Brain pericyte (primary cell): Measurements from ENCODE around the gene HOXB3.

Source experiments
- DNase-seq: peaks from one replicate; pipeline ENCODE4 v3.0.0-alpha.2; 2012; ENCODE audit warnings: low read depth, low spot score

Gene HOXB3

DNA sequence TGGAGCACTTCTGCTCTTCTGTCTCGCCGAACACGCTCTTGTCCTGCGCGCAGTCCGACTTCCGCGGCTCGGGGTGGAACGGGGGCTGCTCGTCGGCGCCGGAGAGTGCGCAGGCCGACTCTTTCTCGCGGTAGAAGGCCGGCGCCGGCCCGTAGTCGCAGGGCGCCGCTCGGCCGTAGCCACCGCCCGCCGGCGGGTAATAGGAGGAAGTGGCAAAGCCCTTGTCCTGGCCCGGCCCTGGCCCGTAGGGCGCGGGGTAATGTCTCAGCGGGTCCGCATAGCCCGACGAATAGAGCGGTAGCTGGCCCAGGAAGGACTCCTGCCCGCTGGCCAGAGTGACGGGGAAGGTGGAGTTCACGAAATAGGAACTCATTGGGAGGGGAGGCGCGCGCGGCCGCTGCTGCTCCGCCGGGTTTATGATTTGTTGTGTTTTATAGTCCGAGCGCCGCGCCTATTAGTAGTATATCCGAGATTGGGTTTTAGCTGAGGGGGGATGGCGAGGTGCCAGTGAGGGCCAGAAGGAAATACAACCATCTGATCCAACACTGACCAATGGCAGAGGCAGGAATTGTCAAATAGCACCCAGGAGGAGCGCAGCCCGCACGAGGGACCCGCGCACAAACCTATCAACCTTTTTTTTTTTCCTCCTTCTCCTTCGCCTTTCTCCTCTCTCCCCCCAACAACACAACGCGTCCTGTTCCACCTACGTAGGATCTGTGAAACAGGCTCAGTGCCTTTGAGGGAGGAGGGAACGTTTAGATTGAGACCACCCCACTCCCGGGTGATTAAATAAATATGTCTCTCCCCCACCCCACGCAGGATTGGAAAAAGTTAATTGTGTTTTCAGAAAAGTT, 8.0 kb upstream of the HOXB3 start:
- DNase-seq, result no peak

DNA sequence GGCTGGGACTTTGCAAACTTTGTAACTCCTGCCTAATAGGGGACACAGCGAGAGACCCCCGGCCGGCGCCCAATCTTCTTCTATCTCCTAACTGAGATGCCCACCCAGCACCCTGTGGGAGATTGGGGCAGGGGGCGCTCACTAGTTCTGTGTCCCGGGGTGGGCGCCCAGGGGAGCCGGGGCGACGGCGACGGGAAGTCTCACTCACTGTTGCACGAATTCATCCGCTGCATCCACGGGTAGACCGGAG, 7.4 kb upstream of the HOXB3 start:
- no peak for DNase-seq

DNA sequence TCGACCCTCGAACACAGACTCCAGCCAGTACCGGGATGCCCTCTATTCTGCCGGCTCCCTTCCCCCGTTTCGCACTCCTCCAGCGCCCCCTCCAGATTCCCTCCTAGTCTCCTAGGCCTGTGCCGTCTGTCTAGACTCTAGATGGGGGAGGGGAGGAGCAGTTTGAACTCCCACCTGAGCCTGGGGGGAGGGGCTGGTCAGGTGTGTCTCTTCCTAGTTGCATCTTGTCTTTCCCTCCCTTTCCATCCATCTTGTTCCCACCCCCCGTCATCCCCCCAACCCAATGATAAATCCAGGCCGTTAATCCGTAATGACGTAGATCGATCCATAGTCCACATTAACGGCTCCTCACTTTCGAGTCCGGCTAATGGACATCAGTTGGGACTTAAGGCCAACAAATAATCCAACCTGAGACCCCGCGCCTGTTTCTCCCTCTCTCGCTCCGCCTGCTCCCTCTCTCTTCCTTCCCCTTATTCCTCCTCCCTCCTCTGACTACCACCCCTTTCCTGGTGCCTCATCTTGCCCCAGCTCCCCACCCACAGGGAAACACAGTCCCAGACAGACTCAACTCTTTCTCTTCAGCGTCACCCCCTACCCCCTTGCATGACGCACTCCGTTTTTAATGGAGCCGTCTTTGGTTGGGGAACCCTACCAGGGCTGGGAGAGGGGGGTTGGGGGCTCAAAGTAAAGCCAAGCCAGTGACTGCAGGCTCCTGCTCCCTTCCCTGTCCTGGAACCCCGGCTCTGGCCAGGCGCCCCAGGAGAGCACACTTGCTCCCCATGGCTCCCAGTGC, 6.9 kb upstream of the HOXB3 start:
- DNase-seq, result no peak

- DNase-seq, result no peak
Measured at GRCh38 chr17:48596000-48596734, 6.1 kb upstream of the HOXB3 start.

GRCh38 chr17:48595278-48595999, 5.4 kb upstream of the HOXB3 start:
- DNase-seq, result no peak

GRCh38 chr17:48594538-48595277, 4.7 kb upstream of the HOXB3 start:
- DNase-seq, result no peak

DNA sequence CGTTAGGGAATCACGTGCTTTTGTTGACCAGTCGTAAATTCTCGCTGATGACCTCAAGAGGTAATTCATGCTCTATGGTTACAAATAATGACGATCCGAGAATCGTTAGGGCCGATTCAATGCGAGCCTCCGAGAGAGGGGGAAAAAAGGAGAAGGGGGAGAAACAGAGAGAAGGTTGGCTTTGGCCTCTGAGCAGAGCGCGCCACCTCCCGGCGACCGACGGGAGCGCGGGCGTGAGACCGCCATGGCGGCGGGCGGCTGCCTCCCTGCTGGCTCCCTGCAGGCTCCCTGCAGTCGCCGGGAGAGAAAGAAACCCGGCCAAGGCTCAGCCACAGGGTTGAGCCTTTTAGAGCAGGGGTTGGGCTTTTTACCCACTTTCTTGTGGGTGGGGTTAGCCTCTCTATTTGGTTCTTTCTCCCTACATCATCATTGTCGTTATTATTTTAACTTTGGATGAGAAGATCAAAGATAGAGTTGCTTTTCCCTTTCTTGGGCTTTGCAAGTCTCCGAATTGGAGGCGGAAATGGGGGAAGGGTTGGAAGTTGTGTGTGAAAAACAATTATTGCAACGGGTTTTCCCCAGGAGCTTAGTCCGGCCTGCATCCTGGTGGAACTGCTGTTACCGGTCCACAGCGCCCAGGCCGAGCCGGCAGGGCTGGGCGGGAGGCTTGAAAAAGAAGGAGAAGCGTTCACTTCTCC, 3.9 kb upstream of the HOXB3 start:
- DNase-seq, result no peak

DNA sequence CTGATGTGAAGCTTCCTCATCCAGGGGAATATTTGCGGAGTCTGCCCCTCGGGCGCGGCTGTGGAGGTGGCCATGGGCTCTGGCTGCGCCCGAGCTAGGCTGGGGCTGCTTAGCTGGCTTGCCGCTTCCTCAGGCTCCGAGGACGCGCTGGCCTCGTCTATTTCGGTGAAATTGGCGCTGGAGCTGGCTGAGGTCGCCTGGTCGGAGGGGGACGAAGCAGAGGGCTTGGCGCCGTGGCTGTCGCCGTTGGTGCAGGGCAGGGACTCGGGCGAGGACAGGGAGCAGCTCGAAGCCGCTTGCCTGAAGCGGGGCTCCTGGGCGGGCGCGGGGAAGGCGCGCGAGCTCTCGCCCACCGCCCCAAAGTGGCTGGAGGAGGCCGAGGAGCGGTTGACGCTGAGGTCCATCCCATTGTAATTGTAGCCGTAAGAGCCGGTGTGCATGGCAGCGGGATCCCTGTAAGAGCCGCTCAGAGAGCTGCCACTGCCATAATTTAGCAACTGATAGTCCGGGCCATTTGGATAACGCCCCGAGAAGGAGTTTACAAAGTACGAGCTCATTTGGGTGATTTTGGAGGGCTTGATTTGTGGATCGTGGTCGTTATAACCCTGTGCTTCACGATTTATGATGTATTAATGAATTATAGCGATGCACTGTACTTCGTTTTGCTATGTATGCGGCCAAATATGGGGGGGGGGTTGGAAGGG, 3.2 kb upstream of the HOXB3 start, which contains the start of gene HOXB5:
HOXB5 (minus strand) TSS at position 654 of the 704 bp plus-strand sequence; CDS start at position 557, 97 bp downstream.
- DNase-seq, result no peak

GRCh38 chr17:48592577-48592976, 2.5 kb upstream of the HOXB3 start:
- DNase-seq, result no peak

- DNase-seq, result no peak
Measured at GRCh38 chr17:48592057-48592514, 2.0 kb upstream of the HOXB3 start.

DNA sequence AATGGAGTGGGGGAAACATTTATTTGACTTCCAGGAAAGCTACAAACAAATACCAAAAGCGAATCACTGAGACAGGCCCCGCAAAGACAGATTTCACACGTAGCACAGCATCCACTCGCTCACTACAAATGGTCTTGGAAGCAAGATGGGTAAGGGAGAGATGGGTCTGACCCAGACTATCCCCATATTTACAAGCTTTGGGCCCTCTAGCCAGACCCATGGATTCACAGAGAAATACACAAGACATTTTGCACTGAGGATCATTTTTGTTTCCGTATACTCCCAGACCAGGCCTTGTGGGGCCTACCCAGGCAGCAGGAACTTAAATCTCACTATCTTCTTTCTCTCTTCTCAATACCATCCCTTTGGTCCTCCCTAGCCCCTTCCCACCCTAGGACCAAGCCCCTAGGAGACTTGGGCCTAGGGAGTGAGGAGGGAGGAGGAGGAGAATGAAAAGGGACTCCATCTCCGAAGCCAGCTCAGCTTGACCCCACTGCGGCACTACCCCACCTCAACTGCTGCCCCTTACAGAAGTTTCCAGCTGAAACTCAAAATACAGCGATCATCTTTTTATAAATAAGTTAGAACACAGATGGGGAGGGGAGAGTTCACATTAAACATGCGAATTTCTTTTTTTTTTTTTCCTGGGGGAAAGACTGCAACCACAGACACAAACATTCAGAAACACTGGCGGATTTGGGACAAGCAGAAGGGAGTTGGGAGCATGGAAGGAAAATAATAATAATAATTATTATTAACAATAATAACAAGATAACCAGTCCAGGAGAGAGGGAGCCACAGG, 1.4 kb upstream of the HOXB3 start:
- no peak for DNase-seq

GRCh38 chr17:48590607-48591161, 643 bp upstream of the HOXB3 start:
- no peak for DNase-seq

- DNase-seq, result no peak
Measured at GRCh38 chr17:48589060-48589830, 796 bp downstream of the HOXB3 start.

DNA sequence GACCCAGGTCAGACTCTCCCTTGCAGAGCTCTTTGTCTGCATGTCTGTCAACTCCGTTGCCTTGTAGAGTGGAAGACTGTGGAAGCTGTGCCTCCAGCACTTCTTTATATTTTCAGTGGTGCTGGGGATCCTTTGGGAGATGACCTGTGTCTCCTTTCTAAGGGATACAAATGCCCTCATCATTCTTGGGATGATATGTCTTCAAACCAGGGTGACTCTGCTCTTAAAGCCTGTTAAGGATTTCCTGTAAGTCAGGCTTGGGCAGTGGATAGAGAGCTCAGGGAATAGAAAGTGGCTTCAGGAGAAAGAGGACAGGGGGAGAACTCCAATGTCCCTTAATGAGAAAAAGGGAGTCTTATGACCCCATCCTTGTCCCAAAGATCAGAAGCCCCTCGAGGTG, 1.5 kb downstream of the HOXB3 start:
- DNase-seq, result no peak

- DNase-seq, result no peak
Measured at GRCh38 chr17:48588074-48588415, 2.0 kb downstream of the HOXB3 start.

- no peak for DNase-seq
Measured at GRCh38 chr17:48587276-48588073, 2.6 kb downstream of the HOXB3 start.
